AG10803 (cell line): ENCODE results near the gene ATAD2B.
"Not testable (repeated sequence)": the region's sequence is repeated elsewhere in the genome, so short reads cannot be mapped to it uniquely, and the experiment has no call there.

Experiments
- DNase-seq: peaks from one replicate; pipeline ENCODE4 v3.0.0; 2010; ENCODE audit warnings: low read depth
- H3K4me3 ChIP-seq: 2 replicates; pipeline ENCODE4 v1.5.1; 2011; ENCODE audit warnings: mild to moderate bottlenecking, low read length, control low read depth
- TF ChIP-seq, protein P1 (sequence below): conservative IDR thresholded peaks from 2 replicates; pipeline ENCODE4 v1.5.1; 2011; ENCODE audit warnings: mild to moderate bottlenecking, low read length, control low read depth, inconsistent platforms

ATAD2B gene

DNA sequence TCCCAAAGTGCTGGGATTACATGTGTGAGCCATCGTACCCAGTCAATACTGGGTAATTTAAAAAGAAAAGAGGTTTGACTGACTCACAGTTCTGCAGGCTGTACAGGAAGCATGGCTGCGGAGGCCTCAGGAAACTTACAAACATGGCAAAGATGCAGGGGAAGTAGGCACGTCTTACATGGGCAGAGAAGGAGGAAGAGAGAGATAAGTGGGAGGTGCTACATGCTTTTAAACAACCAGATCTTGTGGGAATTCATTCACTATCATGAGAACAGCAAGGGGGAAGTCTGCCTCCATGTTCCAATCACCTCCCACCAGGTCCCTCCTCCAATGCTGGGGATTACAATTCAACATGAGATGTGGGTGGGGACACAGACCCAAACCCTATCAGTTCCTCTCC is 192.5 kb downstream of the ATAD2B start:
- H3K4me3 ChIP-seq, result no peak overlapping the region
- TF ChIP-seq, protein P1, sequence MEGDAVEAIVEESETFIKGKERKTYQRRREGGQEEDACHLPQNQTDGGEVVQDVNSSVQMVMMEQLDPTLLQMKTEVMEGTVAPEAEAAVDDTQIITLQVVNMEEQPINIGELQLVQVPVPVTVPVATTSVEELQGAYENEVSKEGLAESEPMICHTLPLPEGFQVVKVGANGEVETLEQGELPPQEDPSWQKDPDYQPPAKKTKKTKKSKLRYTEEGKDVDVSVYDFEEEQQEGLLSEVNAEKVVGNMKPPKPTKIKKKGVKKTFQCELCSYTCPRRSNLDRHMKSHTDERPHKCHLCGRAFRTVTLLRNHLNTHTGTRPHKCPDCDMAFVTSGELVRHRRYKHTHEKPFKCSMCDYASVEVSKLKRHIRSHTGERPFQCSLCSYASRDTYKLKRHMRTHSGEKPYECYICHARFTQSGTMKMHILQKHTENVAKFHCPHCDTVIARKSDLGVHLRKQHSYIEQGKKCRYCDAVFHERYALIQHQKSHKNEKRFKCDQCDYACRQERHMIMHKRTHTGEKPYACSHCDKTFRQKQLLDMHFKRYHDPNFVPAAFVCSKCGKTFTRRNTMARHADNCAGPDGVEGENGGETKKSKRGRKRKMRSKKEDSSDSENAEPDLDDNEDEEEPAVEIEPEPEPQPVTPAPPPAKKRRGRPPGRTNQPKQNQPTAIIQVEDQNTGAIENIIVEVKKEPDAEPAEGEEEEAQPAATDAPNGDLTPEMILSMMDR, result no peak
- no peak for DNase-seq

DNA sequence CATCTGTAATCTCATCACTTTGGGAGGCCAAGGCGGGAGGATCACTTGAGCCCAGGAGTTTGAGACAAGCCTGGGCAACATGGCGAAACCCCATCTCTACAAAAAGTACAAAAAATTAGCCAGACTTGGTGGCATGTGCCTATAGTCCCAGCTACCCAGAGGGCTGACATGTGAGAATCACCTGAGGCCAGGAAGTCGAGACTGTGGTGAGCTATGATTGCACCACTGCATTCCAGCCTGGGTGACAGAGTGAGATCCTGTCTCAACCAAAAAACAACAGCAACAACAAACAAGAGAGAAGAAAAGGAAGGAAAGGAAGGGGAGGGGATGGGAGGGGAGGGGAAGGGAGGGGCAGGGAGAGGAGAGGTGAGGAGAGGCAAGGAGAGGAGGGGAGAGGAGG is 203.9 kb downstream of the ATAD2B start:
- not testable (repeated sequence) for H3K4me3 ChIP-seq, DNase-seq

DNA sequence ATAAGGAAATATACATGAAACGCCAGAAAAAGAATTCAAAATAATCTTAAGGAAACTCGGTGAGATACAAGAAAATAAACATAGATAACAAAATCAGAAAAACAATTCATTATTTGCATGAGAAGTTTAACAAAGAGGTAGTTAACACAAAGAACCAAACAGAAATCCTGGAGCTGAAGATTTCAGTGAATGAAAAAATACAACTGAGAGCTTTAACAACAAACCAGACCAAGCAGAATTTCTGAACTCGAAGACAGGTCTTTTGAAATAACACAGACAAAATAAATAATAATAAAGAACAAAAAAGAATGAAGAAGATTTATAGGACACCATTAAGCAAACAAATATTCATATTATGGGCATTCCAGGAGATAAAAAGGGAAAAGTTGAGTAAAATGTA is 204.7 kb downstream of the ATAD2B start:
- no peak overlapping the region for H3K4me3 ChIP-seq
- TF ChIP-seq, protein P1, result no peak
- DNase-seq, result no peak

DNA sequence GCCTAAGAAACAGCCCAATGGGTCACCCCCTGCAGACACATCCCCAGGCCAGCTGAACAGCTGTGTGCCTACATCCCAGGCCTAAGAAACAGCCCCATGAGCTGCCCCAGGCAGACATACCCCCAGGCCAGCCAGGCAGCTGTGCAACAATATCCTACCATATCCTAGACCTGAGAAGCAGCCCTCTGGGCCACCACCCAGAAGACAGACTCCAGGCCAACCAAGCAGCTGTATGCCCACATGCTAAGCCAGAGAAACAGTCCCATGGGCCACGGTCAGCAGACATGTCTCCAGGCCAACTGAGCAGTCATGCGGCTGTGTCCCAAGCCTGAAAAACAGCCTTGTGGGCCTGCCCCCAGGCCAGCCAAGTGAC is 205.5 kb downstream of the ATAD2B start:
- DNase-seq, result no peak
- TF ChIP-seq, protein P1, result no peak
- no peak overlapping the region for H3K4me3 ChIP-seq

DNA sequence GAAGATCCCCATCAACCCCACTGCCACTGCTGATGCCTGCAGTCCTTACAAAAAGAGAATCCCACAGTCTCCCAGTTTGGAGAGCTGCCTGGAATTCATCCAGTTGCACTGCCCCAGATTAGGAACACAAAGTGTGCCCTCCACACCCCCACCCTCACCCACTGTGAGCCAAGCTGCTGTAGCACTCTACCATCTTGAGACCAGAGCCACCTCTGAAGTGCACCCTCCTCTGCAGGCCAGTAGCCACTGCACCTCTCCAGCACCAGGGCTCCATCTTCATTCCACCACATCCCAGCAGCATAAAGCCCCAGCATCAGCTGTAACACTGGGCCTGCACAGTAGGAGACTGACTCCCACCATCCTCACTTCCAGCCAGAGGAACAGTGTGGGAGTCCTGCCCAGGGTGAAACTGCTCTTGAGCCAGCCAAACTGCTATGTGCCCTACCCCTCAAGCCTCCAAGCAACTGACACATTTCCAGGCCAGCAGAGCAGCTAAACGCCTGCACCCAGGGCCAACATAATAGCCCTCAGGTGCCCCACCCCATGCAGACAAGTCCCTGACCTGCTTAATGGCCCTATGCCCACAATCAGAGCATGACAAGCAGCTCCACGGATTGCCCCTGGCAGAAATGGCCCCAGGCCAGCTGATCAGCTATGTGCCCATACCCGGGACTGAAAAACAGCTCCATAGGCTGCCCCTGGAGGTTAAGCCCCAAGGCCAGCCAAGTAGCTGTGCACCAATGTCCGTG is 206.0 kb downstream of the ATAD2B start:
- no peak for DNase-seq
- TF ChIP-seq, protein P1, result no peak
- H3K4me3 ChIP-seq, result no peak overlapping the region

DNA sequence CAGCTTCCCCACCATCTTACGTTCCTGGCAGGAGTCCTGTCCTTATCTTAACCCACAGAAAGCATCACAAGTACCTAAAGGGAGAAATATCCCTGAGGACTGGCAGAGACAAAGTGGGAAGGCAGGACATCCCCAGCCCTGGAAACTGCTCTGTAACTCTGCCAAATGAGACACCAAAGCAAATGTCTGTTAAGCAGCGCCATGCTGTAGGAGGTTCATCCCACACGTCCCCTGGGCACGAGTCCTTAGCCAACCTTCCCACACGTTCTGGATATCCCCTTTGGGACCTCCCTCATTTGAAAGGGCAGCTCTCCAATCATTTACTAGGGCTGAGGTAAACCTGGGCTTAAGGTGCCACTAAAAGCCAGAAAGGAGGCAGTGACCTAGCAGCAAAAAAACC is 207.2 kb downstream of the ATAD2B start:
- TF ChIP-seq, protein P1, result no peak
- no peak for DNase-seq
- no peak overlapping the region for H3K4me3 ChIP-seq

DNA sequence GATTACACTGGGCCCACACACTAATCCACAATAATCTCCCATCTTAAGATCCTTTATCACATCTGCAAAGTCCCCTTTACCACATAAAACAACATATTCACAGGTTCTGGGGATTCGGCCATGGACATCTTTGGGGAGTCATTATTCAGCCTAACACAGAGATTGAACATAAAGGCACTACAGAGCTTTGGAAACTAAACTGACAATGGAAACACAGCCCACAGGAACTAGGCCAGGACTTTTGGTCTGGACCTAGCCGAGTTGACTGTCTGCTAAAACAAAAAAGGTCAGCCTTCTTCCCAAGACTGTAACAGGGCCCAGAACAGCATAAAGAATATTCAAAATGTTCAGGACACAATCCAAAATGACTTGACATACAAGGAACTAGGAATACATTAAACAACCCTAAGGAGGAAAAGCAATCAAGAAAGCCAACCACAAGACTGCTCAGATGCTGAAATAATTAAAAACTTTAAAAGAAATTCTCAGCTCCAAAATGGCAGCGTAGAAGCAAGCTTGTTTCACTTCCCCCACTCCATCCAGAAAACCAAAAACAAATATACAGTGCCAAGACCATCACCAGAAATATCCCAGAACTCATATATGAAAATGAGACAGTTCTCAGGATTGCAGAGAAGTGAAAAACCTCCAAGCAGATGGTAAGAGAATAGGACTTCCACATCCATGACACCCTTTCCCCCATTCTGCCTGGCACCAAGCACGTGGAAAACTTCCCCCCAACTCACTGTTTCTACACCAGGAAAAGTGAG is 207.8 kb downstream of the ATAD2B start:
- TF ChIP-seq, protein P1, result no peak
- DNase-seq, result no peak
- no peak overlapping the region for H3K4me3 ChIP-seq
